Islet precursor cell (in vitro differentiated cells): ENCODE results near the gene SCAMP1.
"Not testable (repeated sequence)": the region's sequence is repeated elsewhere in the genome, so short reads cannot be mapped to it uniquely, and the experiment has no call there.

Experiments used
- DNase-seq: peaks from one replicate; pipeline ENCODE4 v3.0.0-alpha.2; 2018

The SCAMP1 gene, protein sequence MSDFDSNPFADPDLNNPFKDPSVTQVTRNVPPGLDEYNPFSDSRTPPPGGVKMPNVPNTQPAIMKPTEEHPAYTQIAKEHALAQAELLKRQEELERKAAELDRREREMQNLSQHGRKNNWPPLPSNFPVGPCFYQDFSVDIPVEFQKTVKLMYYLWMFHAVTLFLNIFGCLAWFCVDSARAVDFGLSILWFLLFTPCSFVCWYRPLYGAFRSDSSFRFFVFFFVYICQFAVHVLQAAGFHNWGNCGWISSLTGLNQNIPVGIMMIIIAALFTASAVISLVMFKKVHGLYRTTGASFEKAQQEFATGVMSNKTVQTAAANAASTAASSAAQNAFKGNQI

DNA sequence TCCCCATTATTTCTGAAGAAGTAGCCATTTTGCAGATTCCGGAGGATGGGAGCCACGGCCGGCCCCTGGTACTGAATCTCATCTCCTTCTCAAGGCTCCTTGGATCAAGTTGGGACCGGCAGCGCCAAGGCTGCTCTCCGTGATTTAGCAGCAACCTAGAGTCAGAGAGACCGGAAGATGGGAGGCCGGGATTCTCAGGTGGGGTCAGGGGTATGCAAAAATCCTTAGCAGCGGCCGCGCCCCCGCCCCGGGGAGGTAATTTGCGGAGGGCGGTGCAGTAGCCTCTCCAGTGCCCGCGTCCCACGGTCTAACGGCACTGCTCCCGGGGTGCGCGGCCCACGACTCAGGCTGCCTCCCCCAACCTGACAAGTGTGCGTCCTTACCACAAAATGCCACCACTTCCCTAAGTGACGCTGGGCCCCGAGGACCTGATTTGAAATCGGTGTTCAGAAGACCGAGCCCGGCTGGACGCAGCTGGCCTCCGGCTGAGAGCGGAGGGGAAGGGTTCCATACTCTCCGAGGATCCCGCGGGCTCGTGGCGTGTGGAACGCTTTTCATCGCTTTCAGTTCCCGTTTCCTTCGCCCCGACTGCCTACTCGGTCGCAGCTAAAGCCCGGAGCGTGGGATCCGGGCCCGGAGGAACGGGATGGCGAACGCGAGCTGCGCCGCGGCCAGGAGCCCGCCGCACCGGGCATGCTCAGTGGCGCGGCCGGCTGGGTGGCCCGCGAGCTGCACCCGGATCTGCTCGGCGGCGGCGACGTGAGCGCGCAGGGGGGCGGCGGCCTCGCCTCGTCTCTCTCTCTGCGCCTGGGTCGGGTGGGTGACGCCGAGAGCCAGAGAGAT, at the start of gene SCAMP1:
SCAMP1 (plus strand) TSS at position 787 of the 843 bp plus-strand sequence; CDS start at position 842, 55 bp downstream.
- peak; percentile 95 for DNase-seq

DNA sequence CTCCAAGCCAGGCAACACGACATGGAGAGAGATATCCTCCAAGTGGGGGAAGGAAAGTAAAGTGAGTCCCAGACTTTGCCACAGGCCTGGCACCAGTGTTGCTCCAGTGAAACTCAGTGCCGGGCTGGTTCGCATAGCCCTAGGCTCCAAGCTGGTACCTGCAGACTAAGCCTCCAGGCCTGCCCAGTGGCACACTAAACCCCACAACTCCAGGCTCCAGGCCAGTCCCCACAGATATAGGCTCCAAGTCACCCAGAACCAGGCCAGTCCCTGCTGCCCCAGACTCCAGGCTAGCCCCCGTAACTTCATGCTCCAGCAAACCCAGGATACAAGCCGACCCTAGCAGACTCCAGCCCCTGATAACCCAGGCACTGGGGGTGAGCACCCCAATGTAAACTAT, 42.9 kb upstream of the SCAMP1 start:
- no peak for DNase-seq

DNA sequence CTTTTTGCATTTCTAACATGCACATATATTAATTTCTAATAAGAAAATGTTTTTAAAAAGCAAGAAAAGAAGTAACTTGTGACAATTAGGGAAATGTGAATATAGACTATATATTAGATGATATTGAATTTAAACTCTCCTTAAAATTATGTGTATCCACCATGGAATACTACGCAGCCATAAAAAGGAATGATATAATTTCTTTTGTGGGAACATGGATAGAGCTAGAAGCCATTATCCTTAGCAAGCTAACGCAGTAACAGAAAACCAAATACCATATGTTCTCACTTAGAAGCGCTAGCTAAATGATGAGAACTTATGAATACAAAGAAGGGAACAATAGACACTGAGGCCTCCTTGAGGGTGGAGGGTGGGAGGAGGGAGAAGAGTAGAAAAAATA, 42.1 kb upstream of the SCAMP1 start:
- DNase-seq: no peak

DNA sequence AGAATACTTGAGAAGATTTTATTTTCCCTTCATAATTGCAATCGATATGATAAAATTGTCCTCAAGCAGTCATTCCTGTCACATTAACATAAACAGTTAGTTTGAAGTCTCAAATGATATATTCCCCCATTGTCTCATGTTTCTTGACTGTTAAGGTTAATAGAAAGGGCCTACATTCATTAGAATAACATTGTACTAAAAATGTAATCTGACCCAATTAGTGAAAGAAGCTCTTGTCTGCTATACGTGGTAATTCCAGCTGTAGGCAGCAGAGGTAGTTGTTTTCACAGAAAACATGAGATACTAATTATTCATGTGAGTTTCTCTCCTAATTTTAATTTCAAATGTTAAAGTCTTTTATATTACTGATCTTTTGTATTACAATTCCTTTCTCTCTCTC, 40.0 kb upstream of the SCAMP1 start:
- DNase-seq: no peak

DNA sequence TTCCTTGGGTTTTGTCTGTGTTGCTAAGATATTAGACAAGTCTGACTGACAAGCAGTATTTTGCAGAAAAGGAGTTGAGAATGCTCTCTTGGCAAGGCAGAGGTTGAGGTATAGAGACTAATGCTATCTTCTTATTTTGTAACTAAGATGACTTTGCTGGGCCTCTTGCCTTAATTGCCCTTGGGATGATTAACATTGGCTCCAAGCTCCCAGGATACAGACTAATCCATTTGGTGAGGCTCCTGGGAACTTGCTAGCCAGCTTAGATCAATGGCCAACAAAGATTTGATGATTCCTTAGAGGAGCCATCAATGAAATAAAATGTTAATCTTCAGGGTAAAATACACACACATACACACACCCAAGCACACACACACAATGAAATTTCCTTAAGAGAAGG, 37.2 kb upstream of the SCAMP1 start:
- DNase-seq: no peak

DNA sequence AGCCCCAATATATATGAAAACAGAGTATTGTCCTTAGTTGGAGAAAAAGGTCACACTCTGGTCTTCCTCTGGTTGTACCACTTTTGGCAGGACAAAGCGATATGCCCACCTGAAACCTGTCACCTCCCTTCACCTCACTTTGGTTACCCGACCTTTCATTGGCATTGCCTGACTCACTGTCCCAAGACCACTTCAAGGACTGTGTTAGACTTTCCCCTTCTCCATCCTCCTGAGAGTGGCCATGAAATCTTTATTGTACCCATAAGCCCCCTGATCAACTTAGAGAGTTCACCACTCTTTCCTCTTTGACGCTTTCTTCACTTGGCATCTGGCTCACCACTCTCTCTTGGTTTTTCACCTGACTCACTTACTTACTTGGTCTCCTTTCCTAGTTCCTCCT, 33.5 kb upstream of the SCAMP1 start:
- DNase-seq: no peak

DNA sequence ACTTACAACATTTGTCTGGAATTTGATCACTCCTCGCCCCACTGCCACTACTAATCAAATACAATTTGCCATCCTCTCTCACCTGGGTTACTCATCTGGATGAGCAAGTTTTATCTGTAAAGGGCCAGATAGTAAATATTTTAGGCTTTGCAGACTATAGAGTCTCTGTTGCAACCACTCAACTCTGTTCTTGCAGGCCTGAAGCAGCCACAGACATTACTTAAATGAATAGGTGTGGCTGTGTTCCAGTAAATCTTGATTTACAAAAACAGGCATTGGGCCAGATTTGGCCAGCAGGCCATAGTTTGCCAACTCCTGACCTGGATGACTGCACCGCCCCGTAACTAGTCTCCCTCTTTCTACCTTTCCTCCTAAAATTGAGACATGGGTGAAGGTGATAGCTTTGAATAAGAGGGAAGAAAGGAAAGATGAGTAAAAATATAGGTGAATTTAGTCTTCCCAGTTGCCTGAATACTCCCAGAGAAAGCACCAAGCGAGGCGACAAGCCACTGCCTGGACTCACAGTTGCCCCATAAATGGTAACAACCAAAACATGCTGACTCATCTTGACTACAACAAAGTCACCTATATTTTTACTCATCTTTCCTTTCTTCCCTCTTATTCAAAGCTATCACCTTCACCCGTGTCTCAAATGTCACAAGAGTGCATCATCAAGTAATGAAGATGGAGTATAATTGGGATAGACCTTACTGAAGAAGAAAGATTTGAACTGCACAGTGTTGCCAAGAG, 32.5 kb upstream of the SCAMP1 start:
- DNase-seq: no peak

DNA sequence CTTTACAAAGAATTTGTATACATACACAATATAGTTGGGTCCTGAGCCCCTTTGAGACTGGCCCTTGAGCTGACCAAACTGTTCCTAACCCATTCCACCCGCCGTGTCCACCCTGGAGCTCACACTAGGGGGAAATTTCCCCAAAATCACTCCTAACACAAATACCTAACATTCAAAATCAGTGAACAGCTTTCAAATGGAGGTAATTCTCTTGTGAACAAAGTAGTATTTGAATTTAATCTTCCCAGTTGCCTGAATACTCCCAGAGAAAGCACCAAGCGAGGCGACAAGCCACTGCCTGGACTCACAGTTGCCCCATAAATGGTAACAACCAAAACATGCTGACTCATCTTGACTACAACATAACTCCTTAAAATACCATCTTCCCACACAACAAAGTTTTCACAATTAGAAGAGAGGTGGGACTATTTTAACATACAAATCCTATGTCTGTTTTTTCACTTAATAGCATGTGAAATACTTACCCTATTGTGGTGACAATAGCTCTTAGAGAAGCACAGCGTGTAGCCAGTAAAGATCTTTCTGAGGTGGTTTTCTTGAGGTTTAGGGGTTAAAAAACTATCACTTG, 31.7 kb upstream of the SCAMP1 start:
- DNase-seq: no peak

DNA sequence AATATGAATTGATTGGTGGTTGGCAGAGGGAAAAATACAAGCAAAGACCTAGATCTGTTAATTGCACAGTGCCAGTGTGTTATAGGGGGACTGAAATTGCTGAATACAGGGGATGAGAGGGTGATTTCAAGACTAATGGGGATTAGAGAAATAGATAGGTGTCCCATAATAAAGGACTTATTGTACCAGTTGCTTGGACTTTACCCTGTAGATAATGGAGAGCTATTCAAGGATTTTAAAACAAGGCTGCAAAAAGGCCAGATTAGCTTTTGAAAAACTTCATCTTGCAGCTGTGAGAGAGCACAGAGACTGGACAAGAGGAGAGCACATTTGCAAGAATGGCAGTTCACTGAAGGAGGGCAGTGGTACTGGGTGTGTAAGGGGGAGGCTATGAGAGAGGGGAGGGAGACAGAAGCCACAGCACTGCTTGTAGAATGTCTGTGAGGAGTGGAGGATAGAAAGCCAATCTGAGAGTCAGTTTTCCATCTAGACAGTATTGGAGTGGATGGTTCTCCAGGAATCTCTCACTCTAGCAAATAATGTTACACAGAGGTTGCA, 28.8 kb upstream of the SCAMP1 start:
- DNase-seq: no peak

DNA sequence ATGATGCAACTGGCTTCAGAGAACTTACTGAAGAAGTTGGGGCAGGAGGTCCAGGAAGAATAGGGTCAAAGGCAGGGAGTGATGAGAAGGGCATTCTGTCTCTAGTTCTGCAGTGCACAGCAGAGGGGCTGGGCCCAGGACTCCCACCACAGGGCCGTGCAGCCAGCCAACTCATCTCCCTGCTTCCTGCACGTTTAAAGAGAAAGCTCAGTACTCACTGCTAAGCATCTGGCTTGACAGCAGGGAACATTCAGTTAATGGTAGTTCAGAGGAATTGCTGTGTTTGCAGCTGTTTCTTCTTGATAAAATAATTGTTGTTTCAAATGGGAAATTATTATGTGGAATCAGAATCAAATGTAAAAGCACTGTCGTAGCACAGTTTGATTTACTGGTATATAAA, 25.6 kb upstream of the SCAMP1 start:
- no peak for DNase-seq

DNA sequence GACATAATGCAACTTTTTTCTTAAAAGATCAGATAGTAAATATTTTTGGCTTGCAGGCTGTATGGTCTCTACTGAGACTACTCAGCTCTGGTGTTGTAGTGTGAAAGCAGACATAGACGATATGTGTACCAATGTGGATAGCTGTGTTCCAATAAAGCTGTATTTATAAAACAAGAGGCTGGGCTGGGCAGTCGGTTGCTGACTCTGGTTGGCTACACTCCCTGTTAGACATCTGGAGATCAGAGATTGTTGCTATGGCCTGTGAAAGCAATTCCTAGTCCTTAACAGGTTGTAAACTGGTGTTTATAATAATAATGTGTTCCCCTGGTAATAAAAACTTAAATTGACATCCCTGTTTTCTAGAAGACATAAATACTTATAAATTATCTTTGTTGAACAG, 24.4 kb upstream of the SCAMP1 start:
- no peak for DNase-seq

DNA sequence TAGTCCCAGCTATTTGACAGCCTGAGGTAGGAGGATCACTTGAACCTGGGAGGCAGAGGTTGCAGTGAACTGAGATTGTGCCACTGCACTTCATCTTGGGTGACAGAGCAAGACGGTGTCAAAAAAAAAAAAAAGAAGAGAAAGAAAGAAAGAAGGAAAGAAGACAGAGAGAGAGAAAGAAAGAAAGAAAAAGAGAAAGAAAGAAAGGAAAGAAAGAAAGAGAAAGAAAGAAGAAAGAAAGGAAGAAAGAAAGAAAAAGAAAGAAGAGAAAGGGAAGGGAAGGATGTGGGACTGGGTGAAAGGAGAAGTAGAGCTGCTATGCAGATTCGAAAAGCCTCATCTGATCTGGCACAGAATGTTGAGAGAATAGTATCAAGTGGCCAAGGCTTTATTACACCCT, 23.7 kb upstream of the SCAMP1 start:
- no peak for DNase-seq

DNA sequence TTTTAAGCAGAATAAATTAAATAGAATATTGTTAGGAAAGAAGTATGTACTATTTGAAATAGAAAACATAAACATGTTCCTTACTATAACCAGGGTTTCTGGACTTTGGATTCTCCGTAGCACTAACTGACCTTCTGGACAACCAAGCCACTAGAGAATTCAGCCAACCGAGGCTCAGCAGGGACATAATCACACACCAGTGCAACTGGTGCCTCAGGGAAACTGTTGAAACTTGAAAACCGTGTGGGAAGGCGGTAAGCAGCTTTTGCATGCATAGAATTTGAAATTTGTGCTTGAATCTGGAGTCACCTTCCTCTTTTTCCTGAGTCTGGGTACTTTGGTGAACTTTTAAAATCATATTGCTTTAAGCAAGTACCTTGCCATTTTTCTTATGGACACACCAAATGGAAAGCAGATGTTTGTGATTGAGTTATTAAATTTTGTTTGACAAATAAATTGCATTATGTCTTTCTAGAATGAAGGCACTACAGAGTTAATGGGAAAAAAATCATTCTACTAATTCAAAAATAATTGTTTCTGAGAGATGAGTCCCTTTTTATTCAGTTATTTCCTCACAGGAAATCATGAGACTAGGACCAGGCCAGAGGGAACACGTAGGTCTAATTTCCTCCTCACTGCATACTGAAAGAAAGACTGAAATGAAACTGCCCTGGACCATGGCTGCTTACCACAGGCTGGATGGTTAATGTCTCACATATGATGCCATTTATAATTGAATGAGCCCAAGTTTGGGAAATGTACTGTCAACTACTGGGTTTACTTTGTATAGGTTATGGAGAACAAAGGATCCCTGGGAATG, 20.6 kb upstream of the SCAMP1 start:
- no peak for DNase-seq

DNA sequence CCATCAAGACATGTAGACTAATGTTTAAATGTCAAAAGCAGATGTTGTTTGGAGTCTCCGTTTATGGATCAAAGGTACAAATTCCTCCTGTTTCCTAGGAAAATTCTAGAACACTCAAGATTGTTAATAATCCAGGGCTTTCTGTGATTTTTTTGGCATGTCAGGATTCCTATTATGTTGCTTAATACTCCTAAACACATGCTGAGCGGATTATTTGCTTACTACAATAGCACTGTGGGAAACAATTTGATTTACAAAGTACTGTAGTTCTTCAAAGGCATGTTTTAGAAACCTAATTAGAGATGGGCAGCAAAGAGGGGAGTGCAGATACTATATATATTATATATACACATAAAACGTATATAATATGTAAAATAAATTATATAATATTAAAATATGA, 19.0 kb upstream of the SCAMP1 start:
- no peak for DNase-seq

DNA sequence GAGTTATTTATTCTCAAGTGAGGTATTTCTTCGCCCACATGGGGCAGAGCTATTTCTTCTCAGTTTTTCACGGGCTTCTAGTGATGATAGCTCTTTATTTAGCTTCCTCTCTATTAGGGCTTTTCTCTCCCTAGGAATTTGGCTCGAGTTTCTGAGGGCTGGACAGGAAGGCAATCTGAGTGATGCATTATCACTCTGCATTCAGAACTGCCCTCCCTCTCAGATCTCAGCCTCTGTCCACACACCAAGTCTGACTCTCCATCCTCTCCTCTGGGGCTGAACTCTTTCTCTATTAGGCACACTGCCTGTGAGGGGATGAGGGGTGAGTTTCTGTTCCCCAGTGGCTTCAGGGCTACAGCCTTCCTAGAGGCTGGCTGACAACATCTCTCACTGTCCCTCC, 14.9 kb upstream of the SCAMP1 start:
- no peak for DNase-seq

DNA sequence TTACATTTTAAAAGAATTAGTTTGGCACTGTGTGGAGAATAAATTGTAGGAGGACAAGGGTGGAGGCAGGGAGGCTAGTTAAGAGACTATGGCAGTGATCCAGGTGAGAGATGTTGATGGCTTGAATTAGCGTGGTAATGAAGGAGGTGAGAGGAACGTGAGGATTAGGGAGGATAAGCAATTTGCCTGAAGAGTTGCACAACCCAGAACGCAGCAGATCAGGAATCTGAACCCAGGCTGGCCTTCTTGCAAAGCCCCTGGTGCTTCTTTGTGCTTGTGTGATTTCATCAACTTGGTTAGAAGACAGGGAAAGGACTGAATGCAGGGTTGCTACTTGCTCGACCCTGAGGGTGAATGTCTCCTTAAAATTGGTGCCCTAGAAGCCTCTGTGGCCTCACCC, 6.9 kb upstream of the SCAMP1 start:
- no peak for DNase-seq

DNA sequence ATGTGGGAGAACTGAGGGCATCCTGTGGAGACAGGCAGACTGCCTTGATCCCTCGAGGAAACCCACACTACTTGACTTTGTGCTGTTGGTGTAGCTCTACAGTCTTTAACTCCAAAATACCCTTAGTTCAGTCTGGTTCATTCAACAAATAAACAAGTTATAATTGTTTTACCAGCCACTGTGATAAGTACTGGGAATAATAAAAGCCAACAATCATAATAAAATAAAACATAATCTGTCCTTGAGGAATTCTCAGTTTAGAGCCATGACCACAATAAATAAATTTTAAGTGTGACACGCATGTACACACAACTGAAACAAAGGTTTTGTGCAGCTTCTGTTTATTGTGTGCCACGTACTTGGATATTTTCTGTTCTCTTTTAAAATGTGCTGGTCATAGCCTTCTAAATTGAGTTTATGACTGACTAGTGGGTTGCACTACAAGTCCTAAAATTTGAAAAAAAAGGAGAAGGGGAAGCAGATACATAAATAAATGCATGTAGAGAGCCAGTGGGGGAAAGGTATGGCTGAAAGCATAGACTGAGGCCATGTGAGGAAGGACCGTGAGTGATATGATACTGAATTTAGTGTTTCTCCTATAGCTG, 6.2 kb upstream of the SCAMP1 start:
- DNase-seq: no peak

DNA sequence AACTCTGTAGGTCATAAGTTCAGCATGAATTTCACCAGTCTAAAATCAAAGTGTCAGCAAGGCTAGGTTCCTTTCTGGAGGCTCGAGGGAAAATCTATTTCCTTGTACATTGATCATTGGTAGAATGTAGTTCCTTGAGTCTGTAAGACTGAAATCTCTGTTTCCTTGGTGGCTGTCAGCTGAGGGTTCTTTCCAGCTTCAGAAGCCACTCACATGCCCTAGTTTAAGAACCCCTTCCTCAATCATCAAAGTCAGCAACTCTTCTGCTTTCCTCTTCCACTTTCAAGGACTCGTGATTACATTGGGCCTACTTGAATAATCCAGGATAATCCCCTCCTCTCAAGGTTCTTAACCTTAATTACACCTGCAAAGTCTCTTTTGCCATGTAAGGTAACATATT, 4.9 kb upstream of the SCAMP1 start:
- no peak for DNase-seq

DNA sequence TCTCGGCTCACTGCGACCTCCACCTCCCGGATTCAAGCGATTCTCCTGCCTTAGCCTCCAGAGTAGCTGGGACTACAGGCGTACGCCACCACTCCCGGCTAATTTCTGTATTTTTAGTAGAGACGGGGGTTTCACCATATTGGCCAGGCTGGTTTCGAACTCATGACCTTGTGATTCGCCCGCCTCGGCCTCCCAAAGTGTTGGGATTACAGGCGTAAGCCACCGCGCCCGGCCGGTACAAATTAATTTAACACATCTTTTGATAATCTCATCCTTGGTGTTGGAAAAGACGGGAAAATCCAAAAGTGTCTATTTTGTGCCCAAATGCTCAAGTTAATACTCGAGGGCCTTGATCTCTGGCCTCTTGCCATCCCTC, 974 bp upstream of the SCAMP1 start:
- DNase-seq: not testable (repeated sequence)

DNA sequence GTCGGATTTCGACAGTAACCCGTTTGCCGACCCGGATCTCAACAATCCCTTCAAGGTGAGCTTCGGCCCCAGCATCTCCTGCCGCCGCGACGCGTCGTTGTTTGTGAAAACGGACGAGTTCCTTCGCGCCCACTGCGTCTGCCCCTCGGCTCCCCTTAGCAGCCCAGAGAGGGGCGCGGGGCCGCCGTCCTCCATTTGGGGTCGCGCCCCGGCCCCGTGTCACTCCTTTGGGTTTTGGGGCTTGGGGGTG, 182 bp downstream of the SCAMP1 start:
- no peak for DNase-seq

DNA sequence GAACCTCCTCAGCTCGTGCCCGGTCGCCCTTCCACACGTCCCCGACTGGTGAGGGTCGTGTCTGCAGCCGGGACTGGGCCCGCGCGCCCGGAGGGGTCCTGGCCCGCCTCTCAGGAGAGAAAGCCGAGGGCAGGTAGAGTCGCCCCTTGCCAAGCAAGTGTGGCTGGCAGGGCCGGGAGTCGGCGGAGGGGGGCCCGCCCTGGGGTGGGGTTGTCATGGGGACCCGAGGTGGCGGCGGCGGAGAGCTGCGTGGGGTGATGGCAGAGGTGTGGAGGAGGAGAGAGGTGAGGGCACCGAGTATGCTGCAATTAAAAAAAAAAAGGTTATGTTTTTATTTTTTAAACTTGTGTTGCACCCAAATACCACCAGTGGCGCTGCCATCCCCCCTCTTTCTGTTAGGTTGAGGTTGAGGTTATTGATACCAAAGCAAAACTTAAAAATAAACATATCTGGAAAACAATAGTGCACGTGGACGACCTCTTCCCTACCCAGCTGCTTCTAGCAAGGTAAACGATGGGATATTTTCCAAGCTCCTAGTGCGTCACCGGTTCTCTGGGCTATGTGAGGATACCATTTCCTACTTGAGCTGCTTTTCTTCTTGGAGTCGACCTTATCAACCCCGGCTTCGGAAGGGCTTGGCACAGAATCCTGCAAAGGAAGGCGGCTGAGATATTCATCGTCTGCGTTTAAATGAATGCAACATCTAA, 660 bp downstream of the SCAMP1 start:
- peak; percentile 72 for DNase-seq
